Esophagus squamous epithelium (tissue), 5 donors: ENCODE measurements around the gene TMEM98. TPM values are rescaled to one million over a fixed set of nuclear protein-coding genes. Genes with fewer than 3 reads are reported as not detected.
"Not testable (repeated sequence)": the region's sequence is repeated elsewhere in the genome, so short reads cannot be mapped to it uniquely, and the experiment has no call there.

Experiments
- DNase-seq: peaks from one replicate; lab custom pipeline; 2025; lab: John Stamatoyannopoulos, UW
- H3K27ac ChIP-seq, 4 donors: fragments of 200-600 bp; sonication (generic); one replicate each; pipeline ENCODE4 v1.5.1; 2016 to 2019; ENCODE audit warnings: mild to moderate bottlenecking in 1 of 4
- H3K27me3 ChIP-seq, 4 donors: fragments of 200-600 bp; sonication (generic); 1 replicate in 3 of 4; 2 replicates in 1 of 4; pipeline versions ENCODE4 v1.5.1 to v1.6.0; 2017 to 2021; ENCODE audit warnings: antibody characterized with exemption in 1 of 4
- H3K36me3 ChIP-seq, 3 donors: fragments of 200-600 bp; sonication (generic); one replicate each; pipeline ENCODE4 v1.5.1; 2016 to 2019
- H3K4me1 ChIP-seq, 3 donors: fragments of 200-600 bp; sonication (generic); one replicate each; pipeline ENCODE4 v1.5.1; 2017 to 2019
- H3K4me3 ChIP-seq, 4 donors: fragments of 200-600 bp; sonication (generic); 1 replicate in 3 of 4; 2 replicates in 1 of 4; pipeline ENCODE4 v1.5.1; 2016 to 2019; ENCODE audit warnings: mild to moderate bottlenecking in 2 of 4, moderate library complexity in 1 of 4
- H3K9me3 ChIP-seq, 3 donors: fragments of 200-600 bp; sonication (generic); one replicate each; pipeline ENCODE4 v1.5.1; 2016 to 2019
- CTCF ChIP-seq, 6 experiments: fragments of 450-650 bp in 4 of 6; fragments of 200-600 bp in 2 of 6; sonication (generic) in 2 of 6; IDR thresholded peaks; one replicate each; pipeline ENCODE4 v1.5.1; 2016 to 2019; ENCODE audit warnings: antibody characterized with exemption in 6 of 6, mild to moderate bottlenecking in 4 of 6, moderate library complexity in 4 of 6
- POLR2A ChIP-seq, 4 donors: fragments of 450-650 bp; IDR thresholded peaks; one replicate each; pipeline ENCODE4 v1.6.1; 2017; ENCODE audit warnings: antibody characterized with exemption in 4 of 4, mild to moderate bottlenecking in 4 of 4, moderate library complexity in 3 of 4
- WGBS, 2 donors: methylation state at CpG; one replicate each; pipeline ENCODE4 v1.1.5; 2018; 5-methylcytosine and 5-hydroxymethylcytosine counted together
- intact Hi-C: fragments of 100-400 bp; cut with DNase I; formaldehyde crosslinking; loops from one replicate; pipeline ENCODE4 v1.15.0; 2022
- total RNA-seq, 4 donors: library from RNA; depleted of rRNA; stranded (reverse); fragments of >200 nt; gene quantifications; one replicate each; pipeline ENCODE4 v1.1.0, GENCODE V29; 2016
- donor health status: DM: yes; HTN: yes; CAD: no.

The TMEM98 gene
- total RNA-seq, 4 donors from 2014 or later = 6.4 to 61.4 (median 27.8) TPM

GRCh38 chr17:32962320-32962711 is 34.4 kb downstream of the TMEM98 start:
- no peak for DNase-seq
- intact Hi-C loops = no loop called here
- H3K9me3 ChIP-seq = no peaks in the 10 kb centered on the region
- no peak for TF ChIP-seq CTCF (IDR thresholded peaks at IDR 0.05)
- no peak for TF ChIP-seq POLR2A (IDR thresholded peaks at IDR 0.05)
- WGBS, 2 donors = 28 to 31% methylated on average over 3 of the region's 3 CpGs
- peaks cover 0 to 15% (median 0%) of the 10 kb centered on the region in 4 donors for H3K27me3 ChIP-seq
- H3K4me3 ChIP-seq = no peak overlapping the region
- H3K27ac ChIP-seq = no peak overlapping the region
- H3K36me3 ChIP-seq = no peaks in the 10 kb centered on the region
- H3K4me1 ChIP-seq = no peaks in the 10 kb centered on the region

- Histone ChIP-seq H3K36me3 (no peaks in the 10 kb centered on the region), H3K9me3 (no peaks in the 10 kb centered on the region), H3K4me3 (no peak overlapping the region), H3K27ac (no peak overlapping the region), H3K27me3 (peaks cover 0 to 15% (median 0%) of the 10 kb centered on the region in 4 donors), H3K4me1 (no peaks in the 10 kb centered on the region)
- DNase-seq = no peak
- 79 to 81% methylated on average over 6 to 11 of the region's 11 CpGs for WGBS, 2 donors
- TF ChIP-seq POLR2A (IDR thresholded peaks at IDR 0.05) = no peak
- intact Hi-C loops = no loop called here
These were observed 36.6 kb downstream of the TMEM98 start for GRCh38 chr17:32964541-32964940.

- intact Hi-C loops, H3K36me3 ChIP-seq, H3K27me3 ChIP-seq, DNase-seq, H3K27ac ChIP-seq, H3K4me3 ChIP-seq, H3K9me3 ChIP-seq, H3K4me1 ChIP-seq: not testable (repeated sequence)
- WGBS, 2 donors = 78 to 82% methylated on average over 4 of the region's 4 CpGs
These were observed 41.3 kb downstream of the TMEM98 start for GRCh38 chr17:32969231-32969630.

GRCh38 chr17:32970281-32970680 is 42.3 kb downstream of the TMEM98 start:
- Histone ChIP-seq H3K36me3 (no peaks in the 10 kb centered on the region), H3K27ac (no peak overlapping the region), H3K4me1 (no peaks in the 10 kb centered on the region), H3K4me3 (no peak overlapping the region), H3K27me3 (peaks cover 0 to under 1% (median 0%) of the 10 kb centered on the region in 4 donors), H3K9me3 (no peaks in the 10 kb centered on the region)
- 68 to 77% methylated on average over 3 of the region's 3 CpGs for WGBS, 2 donors
- no peak for DNase-seq
- intact Hi-C loops = no loop called here
- TF ChIP-seq CTCF (IDR thresholded peaks at IDR 0.05) (no peak), POLR2A (IDR thresholded peaks at IDR 0.05) (no peak)

- Histone ChIP-seq H3K27me3 (no peaks in the 10 kb centered on the region), H3K27ac (no peak overlapping the region), H3K4me3 (no peak overlapping the region), H3K36me3 (no peaks in the 10 kb centered on the region), H3K9me3 (no peaks in the 10 kb centered on the region), H3K4me1 (no peaks in the 10 kb centered on the region)
- DNase-seq = no peak
- intact Hi-C loops = no loop called here
- no peak for TF ChIP-seq CTCF (IDR thresholded peaks at IDR 0.05)
- TF ChIP-seq POLR2A (IDR thresholded peaks at IDR 0.05) = no peak
- WGBS, 2 donors = 56 to 71% methylated on average over 1 of the region's 1 CpG
These were observed 43.2 kb downstream of the TMEM98 start for GRCh38 chr17:32971171-32971570.

GRCh38 chr17:32976131-32976530 is 48.2 kb downstream of the TMEM98 start:
- Histone ChIP-seq H3K27ac (no peak overlapping the region), H3K4me3 (no peak overlapping the region), H3K9me3 (peaks cover 0 to 2% (median 1%) of the 10 kb centered on the region in 3 donors), H3K4me1 (no peaks in the 10 kb centered on the region), H3K36me3 (no peaks in the 10 kb centered on the region), H3K27me3 (peaks cover 0 to 3% (median 0%) of the 10 kb centered on the region in 4 donors)
- DNase-seq = no peak
- TF ChIP-seq POLR2A (IDR thresholded peaks at IDR 0.05) (no peak), CTCF (IDR thresholded peaks at IDR 0.05) (no peak)
- 67 to 71% methylated on average over 3 to 4 of the region's 4 CpGs for WGBS, 2 donors
- intact Hi-C loops = no loop called here
